BLaER1 treated with 17β-estradiol and CSF1 and Interleukin-3, amounts not matched to agents 10 nM and 100 nM (cell line): ENCODE results near the gene IRF7.

ENCODE experiments used
- H3K27ac ChIP-seq, 11 experiments: shearing (Covaris generic); formaldehyde crosslinking; 2 replicates each; pipeline ENCODE4 v1.8.1; 2022
- H3K27me3 ChIP-seq, 11 experiments: shearing (Covaris generic); formaldehyde crosslinking; 2 replicates each; pipeline ENCODE4 v1.8.1; 2022
- H3K36me3 ChIP-seq, 11 experiments: shearing (Covaris generic); formaldehyde crosslinking; 2 replicates each; pipeline ENCODE4 v1.8.1; 2022
- H3K4me1 ChIP-seq, 10 experiments: shearing (Covaris generic); formaldehyde crosslinking; 2 replicates each; pipeline ENCODE4 v1.8.1; 2022
- H3K4me2 ChIP-seq, 11 experiments: shearing (Covaris generic); formaldehyde crosslinking; 2 replicates each; pipeline ENCODE4 v1.8.1; 2022
- H3K4me3 ChIP-seq, 10 experiments: shearing (Covaris generic); formaldehyde crosslinking; 2 replicates each; pipeline ENCODE4 v1.8.1; 2022
- H3K9ac ChIP-seq, 11 experiments: shearing (Covaris generic); formaldehyde crosslinking; 2 replicates each; pipeline ENCODE4 v1.8.1; 2022
- H3K9me3 ChIP-seq, 11 experiments: shearing (Covaris generic); formaldehyde crosslinking; replicated peaks in 1 of 11; 2 replicates each; pipeline ENCODE4 v1.8.1; 2022
- H4K20me1 ChIP-seq, 11 experiments: shearing (Covaris generic); formaldehyde crosslinking; 2 replicates each; pipeline ENCODE4 v1.8.1; 2022
- Cebpa-rat ChIP-seq, 11 experiments: shearing (Covaris generic); IDR thresholded peaks; 2 replicates each; pipeline ENCODE4 v1.8.1; 2022

Gene IRF7

GRCh38 chr11:637593-638521, 22.1 kb upstream of the IRF7 start:
- Histone ChIP-seq H3K4me3 (no peak overlapping the region), H3K4me1 (peaks cover 11 to 47% (median 29%) of the 10 kb centered on the region in 10 experiments), H3K27ac (no peak overlapping the region), H3K9me3 (no peaks in the 10 kb centered on the region), H4K20me1 (peaks cover 63 to 87% (median 73%) of the 10 kb centered on the region in 11 experiments), H3K36me3 (peaks cover 7 to 36% (median 18%) of the 10 kb centered on the region in 11 experiments; a peak in 19 of 22 replicates), H3K9ac (no peak overlapping the region), H3K27me3 (peaks cover 45 to 64% (median 54%) of the 10 kb centered on the region in 11 experiments), H3K4me2 (no peak overlapping the region)
- no peak for TF ChIP-seq Cebpa-rat (IDR thresholded peaks at IDR 0.05)

GRCh38 chr11:637333-637592, 21.5 kb upstream of the IRF7 start:
- TF ChIP-seq Cebpa-rat (IDR thresholded peaks at IDR 0.05) = no peak
- Histone ChIP-seq H3K4me1 (peaks cover 11 to 43% (median 28%) of the 10 kb centered on the region in 10 experiments), H3K4me3 (no peak overlapping the region)

DNA sequence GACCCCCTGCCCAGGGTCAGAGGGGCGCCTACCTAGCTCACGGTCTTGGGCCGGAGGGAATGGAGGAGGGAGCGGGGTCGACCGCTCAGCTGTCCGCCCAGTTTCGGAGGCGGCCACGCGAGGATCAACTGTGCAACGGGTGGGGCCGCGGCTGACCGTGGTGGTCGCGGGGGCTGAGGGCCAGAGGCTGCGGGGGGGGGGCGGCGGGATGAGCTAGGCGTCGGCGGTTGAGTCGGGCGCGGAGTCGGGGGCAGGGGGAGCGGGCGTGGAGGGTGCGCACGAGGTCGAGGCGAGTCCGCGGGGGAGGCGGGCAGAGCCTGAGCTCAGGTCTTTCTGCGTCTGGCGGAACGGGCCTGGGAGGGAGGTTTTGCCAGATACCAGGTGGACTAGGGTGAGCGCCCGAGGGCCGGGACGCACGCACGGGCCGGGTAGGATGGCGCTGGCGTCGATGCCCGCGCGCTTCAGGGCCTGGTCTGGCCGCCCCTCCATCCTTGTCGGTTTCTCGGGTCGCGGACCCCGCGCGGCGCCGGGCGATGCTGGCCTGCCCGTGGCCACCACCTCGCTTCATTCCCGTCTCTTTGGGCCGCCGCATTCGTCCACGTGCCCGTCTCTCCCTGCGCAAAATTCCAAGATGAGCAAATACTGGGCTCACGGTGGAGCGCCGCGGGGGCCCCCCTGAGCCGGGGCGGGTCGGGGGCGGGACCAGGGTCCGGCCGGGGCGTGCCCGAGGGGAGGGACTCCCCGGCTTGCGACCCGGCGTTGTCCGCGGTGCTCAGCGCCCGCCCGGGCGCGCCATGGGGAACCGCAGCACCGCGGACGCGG, 21.0 kb upstream of the IRF7 start, which contains the start of gene DRD4:
DRD4 (plus strand) TSS at position 759 of the 822 bp plus-strand sequence; CDS start at position 795, 36 bp downstream.
- Histone ChIP-seq H3K36me3 (peaks cover under 1 to 38% (median 10%) of the 10 kb centered on the region in 11 experiments; a peak in 19 of 22 replicates), H3K4me2 (no peak within 1 kb of the TSS), H3K4me1 (peaks cover 11 to 38% (median 24%) of the 10 kb centered on the region in 10 experiments), H3K9ac (no peak within 1 kb of the TSS), H3K9me3 (no peaks in the 10 kb centered on the region), H3K27me3 (peaks cover 45 to 60% (median 52%) of the 10 kb centered on the region in 11 experiments), H3K27ac (no peak within 1 kb of the TSS), H4K20me1 (peaks cover 52 to 81% (median 62%) of the 10 kb centered on the region in 11 experiments), H3K4me3 (no peak within 1 kb of the TSS)
- TF ChIP-seq Cebpa-rat (IDR thresholded peaks at IDR 0.05) = no peak

More at GRCh38 chr11:637333-637592, 21.5 kb upstream of the IRF7 start:
- Histone ChIP-seq H3K27ac (no peak overlapping the region), H3K9ac (no peak overlapping the region), H4K20me1 (peaks cover 58 to 85% (median 67%) of the 10 kb centered on the region in 11 experiments), H3K36me3 (peaks cover 6 to 38% (median 15%) of the 10 kb centered on the region in 11 experiments; a peak in 19 of 22 replicates), H3K9me3 (no peaks in the 10 kb centered on the region), H3K27me3 (peaks cover 45 to 64% (median 54%) of the 10 kb centered on the region in 11 experiments), H3K4me2 (no peak overlapping the region)

- Histone ChIP-seq H3K9ac (no peak overlapping the region), H3K27me3 (peaks cover 43 to 54% (median 46%) of the 10 kb centered on the region in 11 experiments)
These were observed 20.3 kb upstream of the IRF7 start for GRCh38 chr11:635945-636510.

DNA sequence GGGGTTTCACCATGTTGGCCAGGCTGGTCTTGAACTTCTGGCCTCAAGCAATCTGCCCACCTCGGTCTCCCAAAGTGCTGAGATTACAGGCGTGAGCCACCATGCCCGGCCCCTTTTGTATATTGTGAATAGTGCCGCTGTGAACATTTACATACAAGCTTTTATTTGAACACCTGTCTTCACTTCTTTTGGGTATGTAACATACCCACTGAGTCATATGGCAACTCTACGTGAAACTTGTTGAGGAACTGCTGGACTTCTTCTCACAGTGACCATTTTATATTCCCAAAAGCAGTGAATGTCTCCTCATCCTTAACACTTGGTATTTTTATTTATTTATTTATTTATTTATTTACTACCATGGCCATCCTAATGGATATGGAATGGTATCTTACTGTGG, 15.1 kb upstream of the IRF7 start:
- Histone ChIP-seq H3K4me3 (no peak overlapping the region), H3K9me3 (peaks cover 0 to 8% (median 4%) of the 10 kb centered on the region in 11 experiments; a peak in 5 of 22 replicates), H3K4me1 (peaks cover 23 to 51% (median 38%) of the 10 kb centered on the region in 10 experiments), H3K9ac (no peak overlapping the region), H3K27ac (no peak overlapping the region), H4K20me1 (peaks cover 23 to 66% (median 35%) of the 10 kb centered on the region in 11 experiments; a peak in 21 of 22 replicates), H3K36me3 (peaks cover 0 to 15% (median 0%) of the 10 kb centered on the region in 11 experiments; a peak in 2 of 22 replicates), H3K4me2 (peak overlapping the region in 3 of 11 experiments; percentile 95 to 98 (median 96); a peak in 3 of 22 replicates), H3K27me3 (peaks cover 22 to 43% (median 35%) of the 10 kb centered on the region in 11 experiments)
- no peak for TF ChIP-seq Cebpa-rat (IDR thresholded peaks at IDR 0.05)

More at GRCh38 chr11:635945-636510, 20.3 kb upstream of the IRF7 start:
- H3K4me1 ChIP-seq = peaks cover 9 to 34% (median 18%) of the 10 kb centered on the region in 10 experiments
- no peak overlapping the region for H3K27ac ChIP-seq
- H3K36me3 ChIP-seq = peaks cover 0 to 31% (median 5%) of the 10 kb centered on the region in 11 experiments; a peak in 13 of 22 replicates
- no peak overlapping the region for H3K4me3 ChIP-seq
- peaks cover 45 to 78% (median 55%) of the 10 kb centered on the region in 11 experiments for H4K20me1 ChIP-seq
- H3K4me2 ChIP-seq = no peak overlapping the region
- no peak for TF ChIP-seq Cebpa-rat (IDR thresholded peaks at IDR 0.05)
- no peaks in the 10 kb centered on the region for H3K9me3 ChIP-seq

DNA sequence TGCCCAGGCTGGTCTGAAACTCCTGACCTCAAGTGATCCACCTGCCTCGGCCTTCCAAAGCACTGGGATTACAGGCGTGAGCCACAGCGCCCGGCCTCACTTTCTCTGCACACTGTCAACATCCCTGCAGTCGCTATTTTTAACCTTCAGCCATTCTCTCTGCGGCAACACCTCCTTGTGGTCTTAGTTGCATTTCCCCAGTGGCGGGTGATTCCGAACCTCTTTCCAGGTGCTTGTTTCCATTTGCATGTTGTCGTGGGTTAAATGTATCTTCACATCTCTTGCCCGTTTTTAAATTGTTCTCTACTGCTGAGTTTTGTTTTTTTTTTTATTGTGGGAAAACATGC, 13.5 kb upstream of the IRF7 start:
- no peak for TF ChIP-seq Cebpa-rat (IDR thresholded peaks at IDR 0.05)
- Histone ChIP-seq H3K4me2 (peak overlapping the region; percentile 86 to 98 (median 96)), H4K20me1 (peaks cover 27 to 69% (median 46%) of the 10 kb centered on the region in 11 experiments; a peak in 20 of 22 replicates), H3K4me1 (peaks cover 23 to 58% (median 48%) of the 10 kb centered on the region in 10 experiments), H3K9me3 (peaks cover 0 to 8% (median 4%) of the 10 kb centered on the region in 11 experiments; a peak in 5 of 22 replicates), H3K27me3 (peaks cover 33 to 60% (median 50%) of the 10 kb centered on the region in 11 experiments), H3K27ac (peak overlapping the region in 8 of 11 experiments; percentile 37 to 75 (median 52); a peak in 15 of 22 replicates), H3K36me3 (peaks cover 0 to 15% (median 0%) of the 10 kb centered on the region in 11 experiments; a peak in 1 of 22 replicates), H3K4me3 (peak overlapping the region in 7 of 10 experiments; percentile 3 to 56 (median 45); a peak in 9 of 20 replicates), H3K9ac (peak overlapping the region in 9 of 11 experiments; percentile 31 to 70 (median 54); a peak in 14 of 22 replicates)

GRCh38 chr11:628056-628455, 12.3 kb upstream of the IRF7 start:
- TF ChIP-seq Cebpa-rat (IDR thresholded peaks at IDR 0.05) = no peak
- Histone ChIP-seq H3K4me1 (peaks cover 23 to 48% (median 44%) of the 10 kb centered on the region in 10 experiments), H3K9ac (peak overlapping the region in 9 of 11 experiments; percentile 24 to 70 (median 56); a peak in 12 of 22 replicates), H3K9me3 (peaks cover 0 to 8% (median 4%) of the 10 kb centered on the region in 11 experiments; a peak in 5 of 22 replicates), H3K4me2 (peak overlapping the region; percentile 86 to 98 (median 96)), H3K36me3 (peaks cover 0 to 13% (median 0%) of the 10 kb centered on the region in 11 experiments; a peak in 2 of 22 replicates), H3K27me3 (peaks cover 33 to 62% (median 51%) of the 10 kb centered on the region in 11 experiments), H3K4me3 (peak overlapping the region; percentile 3 to 62 (median 48); a peak in 15 of 20 replicates), H3K27ac (peak overlapping the region in 8 of 11 experiments; percentile 47 to 75 (median 52); a peak in 16 of 22 replicates), H4K20me1 (peaks cover 28 to 72% (median 47%) of the 10 kb centered on the region in 11 experiments; a peak in 21 of 22 replicates)

DNA sequence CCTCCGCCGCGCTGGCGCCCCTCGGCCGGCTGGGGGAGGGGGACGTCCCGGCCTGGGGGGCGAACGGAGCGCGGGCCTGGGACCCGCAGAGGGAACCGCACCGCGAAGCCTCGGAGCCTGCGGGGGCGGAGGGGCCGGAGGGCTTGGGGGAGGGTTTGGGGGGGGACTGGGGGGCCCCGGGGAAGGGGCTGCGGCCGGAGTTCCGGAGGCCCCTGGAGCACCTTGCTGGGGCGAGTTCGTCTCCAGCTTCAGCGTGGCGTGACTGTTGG, 11.5 kb upstream of the IRF7 start:
- Histone ChIP-seq H3K4me2 (peak overlapping the region in 5 of 11 experiments; percentile 86 to 98 (median 93); a peak in 7 of 22 replicates), H3K9ac (no peak overlapping the region), H3K27ac (no peak overlapping the region), H3K4me3 (no peak overlapping the region), H3K36me3 (peaks cover 0 to 12% (median 0%) of the 10 kb centered on the region in 11 experiments; a peak in 3 of 22 replicates), H3K27me3 (peaks cover 33 to 62% (median 51%) of the 10 kb centered on the region in 11 experiments), H3K4me1 (peaks cover 23 to 45% (median 43%) of the 10 kb centered on the region in 10 experiments), H4K20me1 (peaks cover 24 to 78% (median 47%) of the 10 kb centered on the region in 11 experiments; a peak in 21 of 22 replicates), H3K9me3 (peaks cover 0 to 8% (median 4%) of the 10 kb centered on the region in 11 experiments; a peak in 5 of 22 replicates)
- no peak for TF ChIP-seq Cebpa-rat (IDR thresholded peaks at IDR 0.05)
